GM23338 (cell line): ENCODE results near the gene UNC13A.

Experiments
- CTCF ChIP-seq, 2 experiments: fragments of 200-600 bp in 1 of 2; sonication (generic) in 1 of 2; conservative IDR thresholded peaks; 2 replicates each; pipeline versions ENCODE4 v1.5.1 to v1.6.1; 2016 to 2017; ENCODE audit warnings: antibody characterized with exemption in 2 of 2, low read depth in 2 of 2, mild to moderate bottlenecking in 2 of 2, moderate library complexity in 1 of 2
- EZH2phosphoT487 ChIP-seq: fragments of 200-600 bp; sonication (generic); IDR thresholded peaks from one replicate; pipeline ENCODE4 v1.8.1; 2018; ENCODE audit warnings: antibody characterized with exemption; ENCODE audit not compliant: unreplicated experiment
- POLR2AphosphoS5 ChIP-seq: IDR thresholded peaks from 2 replicates; pipeline ENCODE4 v1.6.1; 2016; ENCODE audit warnings: antibody characterized with exemption, low read depth
- REST ChIP-seq: IDR thresholded peaks from one replicate; pipeline ENCODE4 v1.6.1; 2018; ENCODE audit warnings: antibody characterized with exemption; ENCODE audit not compliant: unreplicated experiment

GRCh38 chr19:17615889-17616685, 72.1 kb downstream of the UNC13A start:
- no peak for TF ChIP-seq CTCF (conservative IDR thresholded peaks at IDR 0.05; ENCODE audit: low read depth in 2 of 2)
- no peak for TF ChIP-seq REST
- TF ChIP-seq POLR2AphosphoS5 = no peak
- TF ChIP-seq EZH2phosphoT487 = no peak
